ENCODE data around the gene ENTPD2. TPM values are rescaled to one million over a fixed set of nuclear protein-coding genes. Genes with fewer than 3 reads are reported as not detected.

Gene ENTPD2
- total and polyA plus RNA-seq, 9 of the 15 experiments (the other 6 are each of a cell fraction or from before 2014, with no cell fraction given), result 0.04 to 0.60 (median 0.14) TPM; not detected in 4

GRCh38 chr9:137070201-137070905, 16.5 kb upstream of the ENTPD2 start, which contains the start of gene SAPCD2 (continued):
- TF ChIP-seq ZBTB40 (IDR thresholded peaks at IDR 0.05), result peak; percentile 35; the same call in 1 of the 2 replicates
- TF ChIP-seq ZBTB40 (CRISPR knock-in tag; IDR thresholded peaks at IDR 0.05), result no peak
- 0 out of 2 replicates have a peak, but pooled peaks have one; percentile 31 for TF ChIP-seq HMGXB4 (CRISPR knock-in tag; IDR thresholded peaks at IDR 0.05)
- TF ChIP-seq POLR2A (conservative IDR thresholded peaks at IDR 0.05), result peak; percentile 71
- peak; percentile 22 for TF ChIP-seq SMAD1 (IDR thresholded peaks at IDR 0.05; ENCODE audit: low read depth, low read length, partially characterized antibody)
- 0 out of 2 replicates have a peak, but pooled peaks have one; percentile 56 for TF ChIP-seq SIN3B (IDR thresholded peaks at IDR 0.05; ENCODE audit: low read depth)
- TF ChIP-seq CREB1 (IDR thresholded peaks at IDR 0.05), result peak; percentile 41; the same call in 1 of the 2 replicates
- TF ChIP-seq CREB1 (CRISPR knock-in tag; IDR thresholded peaks at IDR 0.05), result no peak
- TF ChIP-seq ID3 (CRISPR knock-in tag; IDR thresholded peaks at IDR 0.05), result no peak
- TF ChIP-seq ID3 (tag; IDR thresholded peaks at IDR 0.05), result 0 out of 2 replicates have a peak, but pooled peaks have one; percentile 16
- TF ChIP-seq ASH1L (IDR thresholded peaks at IDR 0.05; ENCODE audit: borderline replicate concordance, low read depth, partially characterized antibody), result peak; percentile 72
- peak; percentile 40 for TF ChIP-seq ETS1 (conservative IDR thresholded peaks at IDR 0.05; ENCODE audit: control insufficient read depth, low read depth, low read length)
- TF ChIP-seq CCNT2 (IDR thresholded peaks at IDR 0.05; ENCODE audit: borderline replicate concordance, extremely low read depth, insufficient read length, low read depth, low read length), result peak; percentile 62

Measured in K562 (cell line).